DND-41 (cell line): ENCODE data around the gene ODF2L.

Source experiments
- ATAC-seq: fragments of 200-7000 bp; cut with Tn5 transposase; 3 replicates; pipeline ENCODE4 v1.9.1; 2021; ENCODE audit warnings: low read depth; ENCODE audit not compliant: insufficient read depth
- DNase-seq: peaks from one replicate; pipeline ENCODE4 v3.0.0-alpha.2; 2020
- H2AFZ ChIP-seq: 2 replicates; pipeline ENCODE4 v1.6.0; 2012; ENCODE audit warnings: low read depth, low read length
- H3K27ac ChIP-seq: 2 replicates; pipeline ENCODE4 v1.5.1; 2012; ENCODE audit warnings: low read length, inconsistent platforms
- H3K27me3 ChIP-seq: fragments of 200-600 bp; sonication (generic); 2 replicates; pipeline ENCODE4 v1.6.0; 2012; ENCODE audit warnings: low read length, mild to moderate bottlenecking, inconsistent platforms; ENCODE audit not compliant: insufficient read depth, poor library complexity
- H3K36me3 ChIP-seq: 2 replicates; pipeline ENCODE4 v1.5.1; 2012; ENCODE audit warnings: low read length, inconsistent platforms; ENCODE audit not compliant: insufficient read depth
- H3K4me1 ChIP-seq: 2 replicates; pipeline ENCODE4 v1.5.1; 2012; ENCODE audit warnings: mild to moderate bottlenecking, low read length; ENCODE audit not compliant: insufficient read depth
- H3K4me2 ChIP-seq: 2 replicates; pipeline ENCODE4 v1.6.0; 2012; ENCODE audit warnings: mild to moderate bottlenecking, moderate library complexity, low read length, inconsistent platforms; ENCODE audit not compliant: insufficient read depth
- H3K4me3 ChIP-seq, 2 experiments: fragments of 200-600 bp in 1 of 2; shearing (Covaris generic) in 1 of 2; 2 replicates each; pipeline ENCODE4 v1.5.1; 2012 to 2016; ENCODE audit warnings: inconsistent platforms in 2 of 2, low read length in 2 of 2, mild to moderate bottlenecking in 2 of 2, low read depth in 1 of 2, moderate library complexity in 1 of 2
- H3K79me2 ChIP-seq: 2 replicates; pipeline ENCODE4 v1.6.0; 2012; ENCODE audit warnings: low read length, inconsistent platforms; ENCODE audit not compliant: insufficient read depth
- H3K9ac ChIP-seq: 2 replicates; pipeline ENCODE4 v1.6.0; 2012; ENCODE audit warnings: low read depth, mild to moderate bottlenecking, inconsistent platforms, low read length, moderate library complexity
- H3K9me3 ChIP-seq: 2 replicates; pipeline ENCODE4 v1.5.1; 2012; ENCODE audit warnings: low read length, moderate library complexity, mild to moderate bottlenecking, inconsistent platforms; ENCODE audit not compliant: insufficient read depth, severe bottlenecking
- H4K20me1 ChIP-seq: 2 replicates; pipeline ENCODE4 v1.6.0; 2012; ENCODE audit warnings: low read length; ENCODE audit not compliant: insufficient read depth
- CTCF ChIP-seq: IDR thresholded peaks from 2 replicates; pipeline ENCODE4 v1.5.1; 2012; ENCODE audit warnings: borderline replicate concordance, low read length, moderate library complexity, mild to moderate bottlenecking; ENCODE audit not compliant: poor library complexity, severe bottlenecking; ENCODE audit errors: extremely low read depth
- EZH2 ChIP-seq: IDR thresholded peaks from 3 replicates; pipeline ENCODE4 v1.6.1; 2012; ENCODE audit warnings: borderline replicate concordance, low read depth, mild to moderate bottlenecking, moderate library complexity, low read length, inconsistent platforms; ENCODE audit not compliant: severe bottlenecking

The ODF2L gene

GRCh38 chr1:86303041-86303690 lies 93.0 kb downstream of the ODF2L start:
- no peaks in the 10 kb centered on the region for H4K20me1 ChIP-seq
- no peaks in the 10 kb centered on the region for H3K9me3 ChIP-seq
- H3K9ac ChIP-seq = no peak overlapping the region
- no peak overlapping the region for H3K4me2 ChIP-seq
- H2AFZ ChIP-seq = no peak overlapping the region
- DNase-seq = no peak
- H3K27me3 ChIP-seq = no peaks in the 10 kb centered on the region
- H3K4me3 ChIP-seq = no peak overlapping the region
- no peak for TF ChIP-seq CTCF
- no peak for TF ChIP-seq EZH2
- H3K36me3 ChIP-seq = no peaks in the 10 kb centered on the region
- H3K27ac ChIP-seq = no peak overlapping the region
- no peaks in the 10 kb centered on the region for H3K79me2 ChIP-seq
- ATAC-seq = no peak
- H3K4me1 ChIP-seq = no peaks in the 10 kb centered on the region
